Smooth muscle cell of the pulmonary artery (primary cell): ENCODE measurements around the gene GJA3. TPM values are rescaled to one million over a fixed set of nuclear protein-coding genes. Genes with fewer than 3 reads are reported as not detected.

Source experiments
- total RNA-seq: library from RNA; depleted of rRNA; stranded (reverse); fragments of >200 nt; gene quantifications from 2 replicates; pipeline ENCODE4 v1.2.3, GENCODE V29; 2014

The GJA3 gene
- 0.07 and 0.59 TPM in 2 replicates for total RNA-seq

GRCh38 chr13:20160306-20161274 lies at the start of gene GJA3:
Gene GJA3 (minus strand): TSS chr13:20161052. CDS start chr13:20143288, 17,764 bp downstream.

DNA sequence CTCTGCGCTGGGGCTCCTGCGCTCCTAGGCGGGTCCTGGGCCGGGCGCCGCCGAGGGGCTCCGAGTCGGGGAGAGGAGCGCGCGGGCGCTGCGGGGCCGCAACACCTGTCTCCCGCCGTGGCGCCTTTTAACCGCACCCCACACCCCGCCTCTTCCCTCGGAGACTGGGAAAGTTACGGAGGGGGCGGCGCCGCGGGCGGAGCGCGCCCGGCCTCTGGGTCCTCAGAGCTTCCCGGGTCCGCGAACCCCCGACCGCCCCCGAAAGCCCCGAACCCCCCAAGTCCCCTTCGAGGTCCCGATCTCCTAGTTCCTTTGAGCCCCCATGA lies 31.9 kb upstream of the GJA3 start, which contains the start of gene GJB2:
Gene GJB2, minus strand, starts transcription at position 103 of the 326 bp plus-strand sequence. CDS start 3,357 bp downstream, outside the sequence.

Other genes starting within 250 kb of the GJA3 start
- gene ZMYM2, start 202.3 kb downstream of the GJA3 start, total RNA-seq, result 51.3 and 51.8 TPM in 2 replicates
- gene GJB2, start 31.9 kb upstream of the GJA3 start, total RNA-seq, result 0.07 TPM in 2 replicates
- not detected in 2 replicates for gene GJB6, start 71.3 kb upstream of the GJA3 start, total RNA-seq